OCI-LY3 (cell line): Measurements from ENCODE around the gene ATG4B.

Source experiments
- EZH2phosphoT487 ChIP-seq: fragments of 200-600 bp; shearing (Covaris generic); IDR thresholded peaks from 2 replicates; pipeline ENCODE4 v1.6.1; 2018; ENCODE audit warnings: antibody characterized with exemption, mixed run types, low read depth
- TF ChIP-seq, protein P1 (sequence below): fragments of 200-600, 300-600 bp; sonication (generic); IDR thresholded peaks from 2 replicates; pipeline ENCODE4 v1.5.1; 2014; ENCODE audit warnings: antibody characterized with exemption, low read length, low read depth

DNA sequence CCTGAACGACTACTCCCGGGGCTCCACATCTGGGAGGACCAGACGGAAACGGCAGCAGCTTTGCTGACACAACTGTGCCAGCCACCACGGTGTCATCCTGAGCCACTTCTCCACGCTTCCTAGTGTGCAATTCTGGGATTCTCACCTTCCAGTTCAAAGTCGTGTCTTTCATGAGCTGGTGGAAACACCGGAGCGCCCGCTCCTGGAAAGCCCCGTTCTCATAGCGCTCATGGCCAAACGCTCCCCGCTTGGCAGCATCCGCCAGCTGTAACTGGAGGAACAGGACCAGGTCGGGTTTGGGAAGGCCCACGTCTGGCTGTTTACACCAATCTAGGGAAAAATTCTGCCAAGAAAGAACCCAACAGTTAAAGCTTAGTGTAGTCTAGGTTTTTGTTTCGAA is 40.8 kb downstream of the ATG4B start:
- TF ChIP-seq, protein P1, sequence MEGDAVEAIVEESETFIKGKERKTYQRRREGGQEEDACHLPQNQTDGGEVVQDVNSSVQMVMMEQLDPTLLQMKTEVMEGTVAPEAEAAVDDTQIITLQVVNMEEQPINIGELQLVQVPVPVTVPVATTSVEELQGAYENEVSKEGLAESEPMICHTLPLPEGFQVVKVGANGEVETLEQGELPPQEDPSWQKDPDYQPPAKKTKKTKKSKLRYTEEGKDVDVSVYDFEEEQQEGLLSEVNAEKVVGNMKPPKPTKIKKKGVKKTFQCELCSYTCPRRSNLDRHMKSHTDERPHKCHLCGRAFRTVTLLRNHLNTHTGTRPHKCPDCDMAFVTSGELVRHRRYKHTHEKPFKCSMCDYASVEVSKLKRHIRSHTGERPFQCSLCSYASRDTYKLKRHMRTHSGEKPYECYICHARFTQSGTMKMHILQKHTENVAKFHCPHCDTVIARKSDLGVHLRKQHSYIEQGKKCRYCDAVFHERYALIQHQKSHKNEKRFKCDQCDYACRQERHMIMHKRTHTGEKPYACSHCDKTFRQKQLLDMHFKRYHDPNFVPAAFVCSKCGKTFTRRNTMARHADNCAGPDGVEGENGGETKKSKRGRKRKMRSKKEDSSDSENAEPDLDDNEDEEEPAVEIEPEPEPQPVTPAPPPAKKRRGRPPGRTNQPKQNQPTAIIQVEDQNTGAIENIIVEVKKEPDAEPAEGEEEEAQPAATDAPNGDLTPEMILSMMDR = no peak
- TF ChIP-seq EZH2phosphoT487 = no peak
